GM12878 (cell line): ENCODE results near the gene CRAMP1. TPM values are rescaled to one million over a fixed set of nuclear protein-coding genes. Genes with fewer than 3 reads are reported as not detected.

Source experiments
- ATAC-seq: fragments of 200-7000 bp; cut with Tn5 transposase; 3 replicates; pipeline ENCODE4 v1.9.1; 2020; ENCODE audit warnings: mild to moderate bottlenecking, moderate library complexity
- BruUV-seq: library from RNA; stranded (reverse); fragments of 400-500 nt; replicated peaks from 2 replicates; lab custom pipeline; 2021; lab: Mats Ljungman, UMichigan
- CTCF ChIA-PET: fragments of 300-600 bp; sonication (Branson Sonifier 250); formaldehyde crosslinking; extraction: SDS; loops from one replicate; lab custom pipeline; 2021; ENCODE audit warnings: inconsistent platforms; lab: Yijun Ruan, JAX
- POLR2A ChIA-PET: fragments of 350-600 bp; formaldehyde crosslinking; extraction: SDS; loops from one replicate; lab custom pipeline; 2021; ENCODE audit warnings: inconsistent platforms; lab: Charles Lee
- RAD21 ChIA-PET: fragments of 300-600 bp; sonication (Branson Sonifier 250); formaldehyde crosslinking; loops from one replicate; lab custom pipeline; 2023; ENCODE audit warnings: antibody characterized with exemption; ENCODE audit not compliant: unreplicated experiment; lab: Charles Lee
- SMC1A ChIA-PET: fragments of 300-600 bp; sonication (Branson Sonifier 250); formaldehyde crosslinking; loops from one replicate; lab custom pipeline; 2023; ENCODE audit not compliant: unreplicated experiment, uncharacterized antibody; lab: Charles Lee
- DNase-seq: peaks from one replicate; pipeline ENCODE4 v3.0.0-alpha.2; 2011; ENCODE audit warnings: low read depth, low spot score
- FAIRE-seq: peaks from 3 replicates; lab custom pipeline; 2011; peaks lifted over from hg19 to GRCh38; lab: Jason Lieb, UNC
- H2AFZ ChIP-seq: 2 replicates; pipeline ENCODE4 v1.6.0; 2011; ENCODE audit warnings: low read depth, low read length, control low read depth; ENCODE audit not compliant: control insufficient read depth
- H3K27ac ChIP-seq: 2 replicates; pipeline ENCODE4 v1.5.1; 2011; ENCODE audit warnings: control low read depth; ENCODE audit not compliant: control insufficient read depth, insufficient read depth
- H3K27me3 ChIP-seq, 2 experiments: replicated peaks in 1 of 2; 2 replicates each; pipeline versions ENCODE4 v1.6.0 to v1.6.1; 2011; ENCODE audit warnings: low read length in 1 of 2; ENCODE audit not compliant: control insufficient read depth in 2 of 2, insufficient read depth in 2 of 2
- H3K36me3 ChIP-seq, 2 experiments: 2 replicates each; pipeline ENCODE4 v1.5.1; 2011; ENCODE audit warnings: low read length in 1 of 2; ENCODE audit not compliant: control insufficient read depth in 2 of 2, insufficient read depth in 2 of 2
- H3K4me1 ChIP-seq: 2 replicates; pipeline ENCODE4 v1.6.1; 2011; ENCODE audit warnings: mild to moderate bottlenecking, low read length, moderate library complexity, mixed read lengths; ENCODE audit not compliant: control insufficient read depth, insufficient read depth
- H3K4me2 ChIP-seq: 2 replicates; pipeline ENCODE4 v1.6.0; 2011; ENCODE audit warnings: control low read depth; ENCODE audit not compliant: control insufficient read depth, insufficient read depth
- H3K4me3 ChIP-seq: fragments of 200-600 bp; sonication (generic); 2 replicates; pipeline ENCODE4 v1.5.1; 2016
- H3K79me2 ChIP-seq: 2 replicates; pipeline ENCODE4 v1.6.0; 2011; ENCODE audit warnings: low read length; ENCODE audit not compliant: control insufficient read depth, insufficient read depth
- H3K9ac ChIP-seq: 2 replicates; pipeline ENCODE4 v1.8.0; 2011; ENCODE audit warnings: low read length, control low read depth, mixed read lengths; ENCODE audit not compliant: control insufficient read depth, insufficient read depth
- H3K9me3 ChIP-seq: replicated peaks from 3 replicates; pipeline ENCODE4 v1.5.1; 2011; ENCODE audit warnings: mild to moderate bottlenecking, low read length; ENCODE audit not compliant: control insufficient read depth, insufficient read depth
- H4K20me1 ChIP-seq: 2 replicates; pipeline ENCODE4 v1.6.0; 2011; ENCODE audit not compliant: control insufficient read depth, insufficient read depth
- ATF7 ChIP-seq: fragments of 450-650 bp; IDR thresholded peaks from 2 replicates; pipeline ENCODE4 v1.6.1; 2016; ENCODE audit warnings: low read depth, mild to moderate bottlenecking
- BMI1 ChIP-seq: fragments of 450-650 bp; IDR thresholded peaks from 2 replicates; pipeline ENCODE4 v1.6.1; 2016; ENCODE audit warnings: mild to moderate bottlenecking, moderate library complexity, borderline replicate concordance
- CHD4 ChIP-seq: fragments of 200-600 bp; sonication (generic); IDR thresholded peaks from 2 replicates; pipeline ENCODE4 v1.6.1; 2016; ENCODE audit warnings: mild to moderate bottlenecking
- JUND ChIP-seq: IDR thresholded peaks from 2 replicates; pipeline ENCODE4 v1.6.1; 2012; ENCODE audit warnings: low read depth, mild to moderate bottlenecking, low read length, improper control_type of control experiment, moderate library complexity
- MTA2 ChIP-seq: fragments of 450-650 bp; IDR thresholded peaks from 2 replicates; pipeline ENCODE4 v1.6.1; 2016; ENCODE audit warnings: low read depth, mild to moderate bottlenecking, moderate library complexity
- PAX8 ChIP-seq: fragments of 450-650 bp; IDR thresholded peaks from 2 replicates; pipeline ENCODE4 v1.6.1; 2017; ENCODE audit warnings: mild to moderate bottlenecking, moderate library complexity
- RAD51 ChIP-seq: fragments of 450-650 bp; IDR thresholded peaks from 2 replicates; pipeline ENCODE4 v1.6.1; 2016; ENCODE audit warnings: moderate library complexity, mild to moderate bottlenecking, inconsistent platforms
- SREBF2 ChIP-seq: IDR thresholded peaks from 2 replicates; pipeline ENCODE4 v1.6.1; 2012; ENCODE audit warnings: mild to moderate bottlenecking, low read length
- TARDBP ChIP-seq: IDR thresholded peaks from 2 replicates; pipeline ENCODE4 v1.6.1; 2016; ENCODE audit warnings: borderline replicate concordance
- TCF12 ChIP-seq: IDR thresholded peaks from 2 replicates; pipeline ENCODE4 v1.6.1; 2011; ENCODE audit warnings: low read depth, mild to moderate bottlenecking, low read length
- TCF7 ChIP-seq: IDR thresholded peaks from 2 replicates; pipeline ENCODE4 v1.6.1; 2014; ENCODE audit warnings: antibody characterized with exemption, borderline replicate concordance
- ZNF24 ChIP-seq: fragments of 450-650 bp; IDR thresholded peaks from 2 replicates; pipeline ENCODE4 v1.6.1; 2017; ENCODE audit warnings: antibody characterized with exemption, mild to moderate bottlenecking
- ZZZ3 ChIP-seq: IDR thresholded peaks from 2 replicates; pipeline ENCODE4 v1.6.1; 2011; ENCODE audit warnings: low read depth; ENCODE audit not compliant: control insufficient read depth, insufficient read length
- WGBS: methylation state at CpG from one replicate; pipeline ENCODE4 v1.1.6; 2016; ENCODE audit warnings: low lambda C conversion rate; ENCODE audit not compliant: insufficient replicate concordance, insufficient coverage; ENCODE audit errors: missing lambda C conversion rate; 5-methylcytosine and 5-hydroxymethylcytosine counted together
- in situ Hi-C: fragments of 300-500 bp; cut with MboI; formaldehyde crosslinking; loops from 9 replicates; pipeline ENCODE4 v1.14.3; 2018; ENCODE audit warnings: mixed read lengths
- intact Hi-C: fragments of 100-400 bp; cut with micrococcal nuclease; formaldehyde crosslinking; loops from one replicate; pipeline ENCODE4 v1.14.2; 2022; ENCODE audit not compliant: unreplicated experiment
- polyA plus RNA-seq, 11 experiments: library from polyadenylated mRNA; depleted of rRNA in 4 of 11; unstranded in 6 of 11; stranded (reverse) in 5 of 11; fragments of >200 nt; fragmentation: Nextera tagmentation in 4 of 11; fragmentation: Illumina TruSeq in 1 of 11; extraction: Ambion mirVana in 4 of 11; extraction: Trizol in 1 of 11; gene quantifications; 1 replicate in 1 of 11; 2 replicates in 10 of 11; pipeline versions ENCODE4 v1.2.1 to v1.2.3, GENCODE V29; 2011 to 2016; ENCODE audit warnings: inconsistent platforms in 2 of 11, missing spikeins in 2 of 11, low read depth in 1 of 11
- total RNA-seq, 4 experiments: library from RNA; depleted of rRNA in 3 of 4; stranded (reverse); fragments of >200 nt in 3 of 4; fragmentation: Illumina TruSeq in 1 of 4; extraction: Trizol in 1 of 4; gene quantifications; 2 replicates each; pipeline versions ENCODE4 v1.2.1 to v1.2.3, GENCODE V29; 2013 to 2021
- TF ChIP-seq, protein P1 (sequence below): IDR thresholded peaks from 2 replicates; pipeline ENCODE4 v1.6.1; 2011; ENCODE audit warnings: borderline replicate concordance, low read depth, mild to moderate bottlenecking, moderate library complexity, mixed read lengths, low read length; ENCODE audit not compliant: insufficient read depth; ENCODE audit errors: extremely low read length
- TF ChIP-seq, protein P2 (sequence below): fragments of 450-650 bp; IDR thresholded peaks from 2 replicates; pipeline ENCODE4 v1.6.1; 2014; ENCODE audit warnings: mild to moderate bottlenecking
- TF ChIP-seq, protein P3 (sequence below): fragments of 450-650 bp; IDR thresholded peaks from 2 replicates; pipeline ENCODE4 v1.6.1; 2017; ENCODE audit warnings: mild to moderate bottlenecking, low read depth, inconsistent platforms; ENCODE audit not compliant: poor library complexity, severe bottlenecking
- TF ChIP-seq, protein P4 (sequence below): fragments of 450-650 bp; conservative IDR thresholded peaks from 2 replicates; pipeline ENCODE4 v1.6.1; 2017; ENCODE audit warnings: mild to moderate bottlenecking, moderate library complexity
- TF ChIP-seq, protein P5 (sequence below): fragments of 450-650 bp; IDR thresholded peaks from 2 replicates; pipeline ENCODE4 v1.6.1; 2017; ENCODE audit warnings: antibody characterized with exemption, mild to moderate bottlenecking, moderate library complexity

Gene CRAMP1
- total and polyA plus RNA-seq, 10 of the 15 experiments (the other 5 are each of a cell fraction or from before 2014, with no cell fraction given), result 0.37 to 9.8 (median 3.9) TPM

DNA sequence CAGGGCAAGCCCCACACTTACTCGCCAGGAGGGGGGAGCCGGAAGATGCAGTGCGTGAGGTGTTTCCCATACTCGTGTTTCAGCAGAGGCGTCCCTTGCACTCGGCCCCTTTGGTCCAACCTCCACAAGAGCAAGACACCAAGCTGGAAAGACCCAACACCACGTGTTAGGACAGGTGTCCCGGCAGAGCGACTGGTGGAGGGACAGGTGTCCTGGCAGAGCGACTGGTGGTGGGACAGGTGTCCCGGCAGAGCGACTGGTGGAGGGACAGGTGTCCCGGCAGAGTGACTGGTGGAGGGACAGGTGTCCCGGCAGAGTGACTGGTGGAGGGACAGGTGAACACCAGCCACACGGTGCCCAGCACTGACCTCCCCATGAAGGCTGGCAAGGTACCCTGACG is 19.7 kb upstream of the CRAMP1 start:
- ChIA-PET POLR2A (no interaction called here), RAD21 (no interaction called here), CTCF (no interaction called here), SMC1A (no interaction called here)
- no peak overlapping the region for H3K4me2 ChIP-seq
- H3K27ac ChIP-seq, result no peak overlapping the region
- no TSS peak for BruUV-seq
- H2AFZ ChIP-seq, result no peak overlapping the region
- H4K20me1 ChIP-seq, result no peaks in the 10 kb centered on the region
- no peak for FAIRE-seq
- H3K9ac ChIP-seq, result no peak overlapping the region
- no peak for ATAC-seq
- H3K36me3 ChIP-seq, result no peaks in the 10 kb centered on the region
- no peak for DNase-seq
- no peaks in the 10 kb centered on the region for H3K4me1 ChIP-seq
- in situ Hi-C loops, result no loop called here
- no peaks in the 10 kb centered on the region for H3K79me2 ChIP-seq
- no peaks in the 10 kb centered on the region for H3K9me3 ChIP-seq
- intact Hi-C loops, result no loop called here
- H3K27me3 ChIP-seq, result no peaks in the 10 kb centered on the region
- 85% methylated on average over 16 of the region's 16 CpGs for WGBS
- no peak overlapping the region for H3K4me3 ChIP-seq
- TF ChIP-seq TARDBP (no peak), ATF7 (no peak), ZZZ3 (no peak), MTA2 (no peak), PAX8 (no peak), SREBF2 (no peak), TCF7 (no peak), RAD51 (no peak), BMI1 (no peak), CHD4 (no peak), TCF12 (no peak), ZNF24 (no peak), JUND (no peak)
- TF ChIP-seq, protein P1, sequence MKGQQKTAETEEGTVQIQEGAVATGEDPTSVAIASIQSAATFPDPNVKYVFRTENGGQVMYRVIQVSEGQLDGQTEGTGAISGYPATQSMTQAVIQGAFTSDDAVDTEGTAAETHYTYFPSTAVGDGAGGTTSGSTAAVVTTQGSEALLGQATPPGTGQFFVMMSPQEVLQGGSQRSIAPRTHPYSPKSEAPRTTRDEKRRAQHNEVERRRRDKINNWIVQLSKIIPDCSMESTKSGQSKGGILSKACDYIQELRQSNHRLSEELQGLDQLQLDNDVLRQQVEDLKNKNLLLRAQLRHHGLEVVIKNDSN, result no peak
- TF ChIP-seq, protein P2, sequence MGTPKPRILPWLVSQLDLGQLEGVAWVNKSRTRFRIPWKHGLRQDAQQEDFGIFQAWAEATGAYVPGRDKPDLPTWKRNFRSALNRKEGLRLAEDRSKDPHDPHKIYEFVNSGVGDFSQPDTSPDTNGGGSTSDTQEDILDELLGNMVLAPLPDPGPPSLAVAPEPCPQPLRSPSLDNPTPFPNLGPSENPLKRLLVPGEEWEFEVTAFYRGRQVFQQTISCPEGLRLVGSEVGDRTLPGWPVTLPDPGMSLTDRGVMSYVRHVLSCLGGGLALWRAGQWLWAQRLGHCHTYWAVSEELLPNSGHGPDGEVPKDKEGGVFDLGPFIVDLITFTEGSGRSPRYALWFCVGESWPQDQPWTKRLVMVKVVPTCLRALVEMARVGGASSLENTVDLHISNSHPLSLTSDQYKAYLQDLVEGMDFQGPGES, result no peak
- TF ChIP-seq, protein P3, sequence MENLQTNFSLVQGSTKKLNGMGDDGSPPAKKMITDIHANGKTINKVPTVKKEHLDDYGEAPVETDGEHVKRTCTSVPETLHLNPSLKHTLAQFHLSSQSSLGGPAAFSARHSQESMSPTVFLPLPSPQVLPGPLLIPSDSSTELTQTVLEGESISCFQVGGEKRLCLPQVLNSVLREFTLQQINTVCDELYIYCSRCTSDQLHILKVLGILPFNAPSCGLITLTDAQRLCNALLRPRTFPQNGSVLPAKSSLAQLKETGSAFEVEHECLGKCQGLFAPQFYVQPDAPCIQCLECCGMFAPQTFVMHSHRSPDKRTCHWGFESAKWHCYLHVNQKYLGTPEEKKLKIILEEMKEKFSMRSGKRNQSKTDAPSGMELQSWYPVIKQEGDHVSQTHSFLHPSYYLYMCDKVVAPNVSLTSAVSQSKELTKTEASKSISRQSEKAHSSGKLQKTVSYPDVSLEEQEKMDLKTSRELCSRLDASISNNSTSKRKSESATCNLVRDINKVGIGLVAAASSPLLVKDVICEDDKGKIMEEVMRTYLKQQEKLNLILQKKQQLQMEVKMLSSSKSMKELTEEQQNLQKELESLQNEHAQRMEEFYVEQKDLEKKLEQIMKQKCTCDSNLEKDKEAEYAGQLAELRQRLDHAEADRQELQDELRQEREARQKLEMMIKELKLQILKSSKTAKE, result no peak
- TF ChIP-seq, protein P4, sequence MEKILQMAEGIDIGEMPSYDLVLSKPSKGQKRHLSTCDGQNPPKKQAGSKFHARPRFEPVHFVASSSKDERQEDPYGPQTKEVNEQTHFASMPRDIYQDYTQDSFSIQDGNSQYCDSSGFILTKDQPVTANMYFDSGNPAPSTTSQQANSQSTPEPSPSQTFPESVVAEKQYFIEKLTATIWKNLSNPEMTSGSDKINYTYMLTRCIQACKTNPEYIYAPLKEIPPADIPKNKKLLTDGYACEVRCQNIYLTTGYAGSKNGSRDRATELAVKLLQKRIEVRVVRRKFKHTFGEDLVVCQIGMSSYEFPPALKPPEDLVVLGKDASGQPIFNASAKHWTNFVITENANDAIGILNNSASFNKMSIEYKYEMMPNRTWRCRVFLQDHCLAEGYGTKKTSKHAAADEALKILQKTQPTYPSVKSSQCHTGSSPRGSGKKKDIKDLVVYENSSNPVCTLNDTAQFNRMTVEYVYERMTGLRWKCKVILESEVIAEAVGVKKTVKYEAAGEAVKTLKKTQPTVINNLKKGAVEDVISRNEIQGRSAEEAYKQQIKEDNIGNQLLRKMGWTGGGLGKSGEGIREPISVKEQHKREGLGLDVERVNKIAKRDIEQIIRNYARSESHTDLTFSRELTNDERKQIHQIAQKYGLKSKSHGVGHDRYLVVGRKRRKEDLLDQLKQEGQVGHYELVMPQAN, result no peak
- TF ChIP-seq, protein P5, sequence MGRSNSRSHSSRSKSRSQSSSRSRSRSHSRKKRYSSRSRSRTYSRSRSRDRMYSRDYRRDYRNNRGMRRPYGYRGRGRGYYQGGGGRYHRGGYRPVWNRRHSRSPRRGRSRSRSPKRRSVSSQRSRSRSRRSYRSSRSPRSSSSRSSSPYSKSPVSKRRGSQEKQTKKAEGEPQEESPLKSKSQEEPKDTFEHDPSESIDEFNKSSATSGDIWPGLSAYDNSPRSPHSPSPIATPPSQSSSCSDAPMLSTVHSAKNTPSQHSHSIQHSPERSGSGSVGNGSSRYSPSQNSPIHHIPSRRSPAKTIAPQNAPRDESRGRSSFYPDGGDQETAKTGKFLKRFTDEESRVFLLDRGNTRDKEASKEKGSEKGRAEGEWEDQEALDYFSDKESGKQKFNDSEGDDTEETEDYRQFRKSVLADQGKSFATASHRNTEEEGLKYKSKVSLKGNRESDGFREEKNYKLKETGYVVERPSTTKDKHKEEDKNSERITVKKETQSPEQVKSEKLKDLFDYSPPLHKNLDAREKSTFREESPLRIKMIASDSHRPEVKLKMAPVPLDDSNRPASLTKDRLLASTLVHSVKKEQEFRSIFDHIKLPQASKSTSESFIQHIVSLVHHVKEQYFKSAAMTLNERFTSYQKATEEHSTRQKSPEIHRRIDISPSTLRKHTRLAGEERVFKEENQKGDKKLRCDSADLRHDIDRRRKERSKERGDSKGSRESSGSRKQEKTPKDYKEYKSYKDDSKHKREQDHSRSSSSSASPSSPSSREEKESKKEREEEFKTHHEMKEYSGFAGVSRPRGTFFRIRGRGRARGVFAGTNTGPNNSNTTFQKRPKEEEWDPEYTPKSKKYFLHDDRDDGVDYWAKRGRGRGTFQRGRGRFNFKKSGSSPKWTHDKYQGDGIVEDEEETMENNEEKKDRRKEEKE, result no peak
